IMR-90 (cell line): Measurements from ENCODE around the gene GRM8. TPM values are rescaled to one million over a fixed set of nuclear protein-coding genes. Genes with fewer than 3 reads are reported as not detected.

Experiments
- ATAC-seq: fragments of 200-7000 bp; cut with Tn5 transposase; 2 replicates; pipeline ENCODE4 v1.9.1; 2020; ENCODE audit warnings: low read depth, mild to moderate bottlenecking, moderate library complexity
- BruUV-seq: library from RNA; stranded (reverse); fragments of 400-500 nt; replicated peaks from 2 replicates; lab custom pipeline; 2021; lab: Mats Ljungman, UMichigan
- CTCF ChIA-PET: fragments of 300-600 bp; formaldehyde crosslinking; extraction: SDS; loops from one replicate; lab custom pipeline; 2021; ENCODE audit warnings: antibody characterized with exemption; lab: Yijun Ruan, JAX
- POLR2A ChIA-PET: fragments of 300-600 bp; sonication (Branson Sonifier 250); formaldehyde crosslinking; loops from one replicate; lab custom pipeline; 2022; ENCODE audit warnings: antibody characterized with exemption; ENCODE audit not compliant: unreplicated experiment; lab: Charles Lee
- DNase-seq: peaks from one replicate; pipeline ENCODE4 v3.0.0; 2013
- H2AFZ ChIP-seq: replicated peaks from 2 replicates; pipeline ENCODE3; 2013; ENCODE audit warnings: low read length, mild to moderate bottlenecking; ENCODE audit not compliant: poor library complexity
- H2AK5ac ChIP-seq: 2 replicates; pipeline ENCODE4 v1.6.1; 2013; ENCODE audit warnings: low read depth, low read length, inconsistent platforms
- H2AK9ac ChIP-seq: replicated peaks from 2 replicates; pipeline ENCODE3; 2013; ENCODE audit warnings: mild to moderate bottlenecking, low read depth, low read length, moderate library complexity; ENCODE audit not compliant: poor library complexity
- H2BK120ac ChIP-seq: 2 replicates; pipeline ENCODE4 v1.6.1; 2013; ENCODE audit warnings: low read depth, low read length, inconsistent platforms
- H2BK15ac ChIP-seq: 3 replicates; pipeline ENCODE4 v1.6.1; 2013; ENCODE audit warnings: low read depth, low read length, inconsistent platforms
- H2BK20ac ChIP-seq: 2 replicates; pipeline ENCODE4 v1.6.1; 2013; ENCODE audit warnings: low read depth, mild to moderate bottlenecking, inconsistent platforms, low read length, moderate library complexity
- H2BK5ac ChIP-seq: 2 replicates; pipeline ENCODE4 v1.6.1; 2013; ENCODE audit warnings: mild to moderate bottlenecking, low read depth, low read length, inconsistent platforms; ENCODE audit not compliant: poor library complexity, severe bottlenecking
- H3K14ac ChIP-seq: replicated peaks from 2 replicates; pipeline ENCODE4 v1.6.1; 2013; ENCODE audit warnings: low read depth, low read length, inconsistent platforms
- H3K18ac ChIP-seq: 2 replicates; pipeline ENCODE4 v1.6.1; 2013; ENCODE audit warnings: low read depth, low read length, control low read depth
- H3K23ac ChIP-seq: 2 replicates; pipeline ENCODE4 v1.6.1; 2013; ENCODE audit warnings: low read depth, low read length, inconsistent platforms
- H3K27ac ChIP-seq: 2 replicates; pipeline ENCODE4 v1.5.1; 2013; ENCODE audit warnings: mild to moderate bottlenecking, control low read depth, low read length; ENCODE audit not compliant: insufficient read depth
- H3K27me3 ChIP-seq: 2 replicates; pipeline ENCODE4 v1.6.1; 2013; ENCODE audit warnings: low read length; ENCODE audit not compliant: control insufficient read depth, insufficient read depth
- H3K36me3 ChIP-seq: 2 replicates; pipeline ENCODE4 v1.6.1; 2013; ENCODE audit warnings: low read length, mixed read lengths; ENCODE audit not compliant: control insufficient read depth, insufficient read depth
- H3K4ac ChIP-seq: 2 replicates; pipeline ENCODE4 v1.6.1; 2013; ENCODE audit warnings: low read depth, low read length, inconsistent platforms
- H3K4me1 ChIP-seq: 2 replicates; pipeline ENCODE4 v1.6.1; 2013; ENCODE audit warnings: low read length, mixed read lengths; ENCODE audit not compliant: control insufficient read depth, insufficient read depth
- H3K4me2 ChIP-seq: 2 replicates; pipeline ENCODE4 v1.6.1; 2013; ENCODE audit warnings: low read depth, mild to moderate bottlenecking, control low read depth, low read length, moderate library complexity
- H3K4me3 ChIP-seq: 2 replicates; pipeline ENCODE4 v1.5.1; 2013; ENCODE audit warnings: low read depth, mild to moderate bottlenecking, control low read depth, low read length, moderate library complexity; ENCODE audit not compliant: insufficient read depth
- H3K56ac ChIP-seq: 2 replicates; pipeline ENCODE4 v1.6.1; 2013; ENCODE audit warnings: low read length, inconsistent platforms; ENCODE audit not compliant: insufficient read depth; ENCODE audit errors: extremely low read depth
- H3K79me1 ChIP-seq, 2 experiments: 2 replicates each; pipeline ENCODE4 v1.6.1; 2013; ENCODE audit warnings: low read length in 2 of 2, inconsistent platforms in 1 of 2, low read depth in 1 of 2
- H3K9ac ChIP-seq: 2 replicates; pipeline ENCODE4 v1.6.1; 2013; ENCODE audit warnings: low read depth, low read length, control low read depth
- H3K9me1 ChIP-seq: 2 replicates; pipeline ENCODE4 v1.6.1; 2013; ENCODE audit warnings: low read length, inconsistent platforms; ENCODE audit not compliant: insufficient read depth
- H3K9me3 ChIP-seq: 2 replicates; pipeline ENCODE4 v1.6.1; 2013; ENCODE audit warnings: low read length; ENCODE audit not compliant: control insufficient read depth, insufficient read depth
- H4K20me1 ChIP-seq: 2 replicates; pipeline ENCODE4 v1.6.1; 2013; ENCODE audit warnings: low read length, inconsistent platforms; ENCODE audit not compliant: insufficient read depth
- H4K5ac ChIP-seq: 2 replicates; pipeline ENCODE4 v1.6.1; 2013; ENCODE audit warnings: mild to moderate bottlenecking, low read depth, low read length, control low read depth
- H4K8ac ChIP-seq, 2 experiments: 2 replicates each; pipeline ENCODE4 v1.6.1; 2013; ENCODE audit warnings: low read depth in 2 of 2, low read length in 2 of 2, control low read depth in 1 of 2, inconsistent platforms in 1 of 2
- H4K91ac ChIP-seq: 2 replicates; pipeline ENCODE4 v1.6.1; 2013; ENCODE audit warnings: low read depth, low read length, inconsistent platforms; ENCODE audit not compliant: insufficient read depth
- CEBPB ChIP-seq: IDR thresholded peaks from 2 replicates; pipeline ENCODE4 v1.6.1; 2012; ENCODE audit warnings: low read depth, low read length, improper control_type of control experiment
- CHD1 ChIP-seq: IDR thresholded peaks from 2 replicates; pipeline ENCODE4 v1.6.1; 2012; ENCODE audit warnings: low read depth, low read length, improper control_type of control experiment
- ELK1 ChIP-seq: fragments of 150-350 bp; IDR thresholded peaks from 2 replicates; pipeline ENCODE4 v1.6.1; 2016; ENCODE audit warnings: low read depth, mild to moderate bottlenecking, low read length, moderate library complexity, borderline replicate concordance
- MAZ ChIP-seq: IDR thresholded peaks from 2 replicates; pipeline ENCODE4 v1.6.1; 2012; ENCODE audit warnings: low read depth, mild to moderate bottlenecking, low read length, improper control_type of control experiment, moderate library complexity, borderline replicate concordance
- NFE2L2 ChIP-seq: fragments of 150-350 bp; IDR thresholded peaks from 2 replicates; pipeline ENCODE4 v1.6.1; 2016; ENCODE audit warnings: low read depth, mild to moderate bottlenecking, low read length
- POLR2A ChIP-seq: IDR thresholded peaks from 2 replicates; pipeline ENCODE4 v1.6.1; 2012; ENCODE audit warnings: mild to moderate bottlenecking, low read depth, low read length
- RAD21 ChIP-seq: IDR thresholded peaks from 2 replicates; pipeline ENCODE4 v1.6.1; 2012; ENCODE audit warnings: low read length, improper control_type of control experiment
- RCOR1 ChIP-seq: IDR thresholded peaks from 2 replicates; pipeline ENCODE4 v1.6.1; 2012; ENCODE audit warnings: mild to moderate bottlenecking, low read length, improper control_type of control experiment; ENCODE audit not compliant: insufficient replicate concordance
- RFX5 ChIP-seq: IDR thresholded peaks from 2 replicates; pipeline ENCODE4 v1.8.0; 2012; ENCODE audit warnings: low read depth, mild to moderate bottlenecking, low read length, moderate library complexity
- SMC3 ChIP-seq: fragments of 150-350 bp; IDR thresholded peaks from 2 replicates; pipeline ENCODE4 v1.6.1; 2016; ENCODE audit warnings: low read depth, mild to moderate bottlenecking, antibody characterized with exemption, low read length, moderate library complexity
- USF2 ChIP-seq: fragments of 150-350 bp; IDR thresholded peaks from 2 replicates; pipeline ENCODE4 v1.6.1; 2017; ENCODE audit warnings: mild to moderate bottlenecking, antibody characterized with exemption, low read length, low read depth
- WGBS, 2 experiments: methylation state at CpG; one replicate each; pipeline versions ENCODE4 v1.1.5 to v1.1.7; 2013; ENCODE audit warnings: missing lambda C conversion rate in 2 of 2; ENCODE audit not compliant: insufficient read length in 1 of 2; ENCODE audit errors: extremely low coverage in 2 of 2; 5-methylcytosine and 5-hydroxymethylcytosine counted together
- dilution Hi-C: fragments of 300-500 bp; cut with HindIII; formaldehyde crosslinking; loops from one replicate; pipeline ENCODE4 v1.14.3; 2018; ENCODE audit warnings: low sequenced_read_pairs; ENCODE audit not compliant: unreplicated experiment
- in situ Hi-C: fragments of 300-500 bp; cut with MboI; formaldehyde crosslinking; loops from 3 replicates; pipeline ENCODE4 v1.14.3; 2019; ENCODE audit warnings: low sequenced_read_pairs, inconsistent platforms, mixed read lengths
- intact Hi-C: fragments of 100-400 bp; cut with micrococcal nuclease; formaldehyde crosslinking; loops from 2 replicates; pipeline ENCODE4 v1.10.0; 2022
- polyA plus RNA-seq, 3 experiments: library from polyadenylated mRNA; depleted of rRNA; stranded (reverse); fragments of >200 nt; gene quantifications; 2 replicates each; pipeline ENCODE4 v1.2.3, GENCODE V29; 2012; ENCODE audit warnings: low replicate concordance in 1 of 3
- total RNA-seq: library from RNA; depleted of rRNA; stranded (reverse); fragments of >200 nt; gene quantifications from 2 replicates; pipeline ENCODE4 v1.2.3, GENCODE V29; 2012
- TF ChIP-seq, protein P1 (sequence below): conservative IDR thresholded peaks from 2 replicates; pipeline ENCODE4 v1.5.1; 2012; ENCODE audit warnings: mild to moderate bottlenecking, low read depth, low read length, improper control_type of control experiment

Gene GRM8
- total and polyA plus RNA-seq, 2 of the 4 experiments (the other 2 are of a cell fraction) = not detected

GRCh38 chr7:126803990-126804389 is 448.8 kb downstream of the GRM8 start:
- no peak overlapping the region for H3K14ac ChIP-seq
- H3K4me1 ChIP-seq = no peaks in the 10 kb centered on the region
- H2AK9ac ChIP-seq = no peak overlapping the region
- no peak overlapping the region for H3K9ac ChIP-seq
- dilution Hi-C loops (no loop called here), intact Hi-C loops (loop anchor here (1.0 to 10.0 kb wide), 3 partner anchors 449 to 710 kb away; partner anchors contain the start of gene GRM8), in situ Hi-C loops (loop anchor here (25.0 kb wide), 1 partner anchor 708 kb away; no protein-coding TSS in a partner anchor)
- H3K23ac ChIP-seq = no peak overlapping the region
- no peak overlapping the region for H3K56ac ChIP-seq
- 0% methylated on average over 1 of the region's 2 CpGs; no CpG with 5 or more reads in 1 of the 2 experiments for WGBS, 2 experiments
- ChIA-PET POLR2A (interaction anchor here (0.7 kb wide), 1 partner anchor 38 kb away, joined by 3 read pairs; no protein-coding TSS in a partner anchor), CTCF (interaction anchor here (1.3 kb wide), 1 partner anchor 500 kb away, joined by 3 read pairs; no protein-coding TSS in a partner anchor)
- no peak overlapping the region for H2BK20ac ChIP-seq
- no peak overlapping the region for H2BK15ac ChIP-seq
- H3K27me3 ChIP-seq = no peaks in the 10 kb centered on the region
- no peak overlapping the region for H2BK120ac ChIP-seq
- no TSS peak for BruUV-seq
- no peak for ATAC-seq
- no peak overlapping the region for H3K4ac ChIP-seq
- no peak overlapping the region for H2AFZ ChIP-seq
- H4K91ac ChIP-seq = no peak overlapping the region
- H3K4me2 ChIP-seq = no peak overlapping the region
- no peaks in the 10 kb centered on the region for H3K9me1 ChIP-seq
- no peaks in the 10 kb centered on the region for H3K36me3 ChIP-seq
- H3K18ac ChIP-seq = no peak overlapping the region
- no peak overlapping the region for H3K27ac ChIP-seq
- no peak for TF ChIP-seq CEBPB
- no peak for TF ChIP-seq RAD21
- TF ChIP-seq, protein P1, sequence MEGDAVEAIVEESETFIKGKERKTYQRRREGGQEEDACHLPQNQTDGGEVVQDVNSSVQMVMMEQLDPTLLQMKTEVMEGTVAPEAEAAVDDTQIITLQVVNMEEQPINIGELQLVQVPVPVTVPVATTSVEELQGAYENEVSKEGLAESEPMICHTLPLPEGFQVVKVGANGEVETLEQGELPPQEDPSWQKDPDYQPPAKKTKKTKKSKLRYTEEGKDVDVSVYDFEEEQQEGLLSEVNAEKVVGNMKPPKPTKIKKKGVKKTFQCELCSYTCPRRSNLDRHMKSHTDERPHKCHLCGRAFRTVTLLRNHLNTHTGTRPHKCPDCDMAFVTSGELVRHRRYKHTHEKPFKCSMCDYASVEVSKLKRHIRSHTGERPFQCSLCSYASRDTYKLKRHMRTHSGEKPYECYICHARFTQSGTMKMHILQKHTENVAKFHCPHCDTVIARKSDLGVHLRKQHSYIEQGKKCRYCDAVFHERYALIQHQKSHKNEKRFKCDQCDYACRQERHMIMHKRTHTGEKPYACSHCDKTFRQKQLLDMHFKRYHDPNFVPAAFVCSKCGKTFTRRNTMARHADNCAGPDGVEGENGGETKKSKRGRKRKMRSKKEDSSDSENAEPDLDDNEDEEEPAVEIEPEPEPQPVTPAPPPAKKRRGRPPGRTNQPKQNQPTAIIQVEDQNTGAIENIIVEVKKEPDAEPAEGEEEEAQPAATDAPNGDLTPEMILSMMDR = no peak
- TF ChIP-seq POLR2A = no peak
- no peak for TF ChIP-seq ELK1
- TF ChIP-seq MAZ = no peak
- TF ChIP-seq SMC3 = no peak
- TF ChIP-seq NFE2L2 = no peak
- no peak for TF ChIP-seq RCOR1
- no peak for TF ChIP-seq USF2
- no peak for TF ChIP-seq RFX5
- no peak for TF ChIP-seq CHD1
- no peaks in the 10 kb centered on the region for H4K20me1 ChIP-seq
- no peaks in the 10 kb centered on the region for H3K79me1 ChIP-seq
- H4K8ac ChIP-seq = no peak overlapping the region
- DNase-seq = no peak
- H2BK5ac ChIP-seq = no peak overlapping the region
- no peaks in the 10 kb centered on the region for H3K9me3 ChIP-seq
- no peak overlapping the region for H4K5ac ChIP-seq
- H3K4me3 ChIP-seq = no peak overlapping the region
- no peak overlapping the region for H2AK5ac ChIP-seq
